PFSK-1 (cell line): ENCODE data around the gene ERGIC1.

Experiments used
- FOXP2 ChIP-seq: optimal IDR thresholded peaks from 2 replicates; pipeline ENCODE3; 2011; ENCODE audit warnings: borderline replicate concordance, control low read depth, inconsistent platforms; ENCODE audit not compliant: insufficient read depth; ENCODE audit errors: extremely low read length, extremely low read depth
- POLR2AphosphoS5 ChIP-seq: IDR thresholded peaks from 2 replicates; pipeline ENCODE4 v1.6.1; 2012; ENCODE audit warnings: low read depth, mild to moderate bottlenecking, control low read depth, low read length, moderate library complexity
- REST ChIP-seq, 2 experiments: IDR thresholded peaks; 2 replicates each; pipeline versions ENCODE4 v1.6.1 to v1.8.0; 2011 to 2012; ENCODE audit warnings: low read depth in 2 of 2, low read length in 2 of 2, control low read depth in 1 of 2, inconsistent platforms in 1 of 2, mild to moderate bottlenecking in 1 of 2, moderate library complexity in 1 of 2; ENCODE audit not compliant: insufficient read depth in 1 of 2
- SIN3A ChIP-seq: IDR thresholded peaks from 2 replicates; pipeline ENCODE4 v1.6.1; 2012; ENCODE audit warnings: mild to moderate bottlenecking, low read length, moderate library complexity, borderline replicate concordance; ENCODE audit not compliant: insufficient read depth
- TAF1 ChIP-seq: IDR thresholded peaks from 2 replicates; pipeline ENCODE4 v1.6.1; 2012; ENCODE audit warnings: low read length, control low read depth, borderline replicate concordance; ENCODE audit not compliant: insufficient read depth

Gene ERGIC1

GRCh38 chr5:172959824-172960799 is 126.1 kb downstream of the ERGIC1 start:
- no peak for TF ChIP-seq SIN3A
- TF ChIP-seq REST (IDR thresholded peaks at IDR 0.05; ENCODE audit: insufficient read depth in 1 of 2, low read depth in 2 of 2, low read length in 2 of 2), result no peak
- no peak for TF ChIP-seq POLR2AphosphoS5
- TF ChIP-seq TAF1, result no peak
- TF ChIP-seq FOXP2, result no peak

GRCh38 chr5:172969921-172970320 is 135.9 kb downstream of the ERGIC1 start:
- TF ChIP-seq REST (IDR thresholded peaks at IDR 0.05; ENCODE audit: insufficient read depth in 1 of 2, low read depth in 2 of 2, low read length in 2 of 2), result no peak
- no peak for TF ChIP-seq POLR2AphosphoS5
- no peak for TF ChIP-seq FOXP2
- no peak for TF ChIP-seq SIN3A
- TF ChIP-seq TAF1, result no peak

GRCh38 chr5:172971482-172971881 is 137.4 kb downstream of the ERGIC1 start:
- TF ChIP-seq SIN3A, result no peak
- no peak for TF ChIP-seq POLR2AphosphoS5
- TF ChIP-seq FOXP2, result no peak
- TF ChIP-seq REST (IDR thresholded peaks at IDR 0.05; ENCODE audit: insufficient read depth in 1 of 2, low read depth in 2 of 2, low read length in 2 of 2), result no peak
- TF ChIP-seq TAF1, result no peak

GRCh38 chr5:172972552-172972951 is 138.5 kb downstream of the ERGIC1 start:
- no peak for TF ChIP-seq SIN3A
- TF ChIP-seq TAF1, result no peak
- no peak for TF ChIP-seq POLR2AphosphoS5
- no peak for TF ChIP-seq REST (IDR thresholded peaks at IDR 0.05; ENCODE audit: insufficient read depth in 1 of 2, low read depth in 2 of 2, low read length in 2 of 2)
- TF ChIP-seq FOXP2, result no peak
